Loucy (cell line): ENCODE results near the gene PRTFDC1.

Source experiments
- H2AFZ ChIP-seq: fragments of 200-600 bp; sonication (generic); 2 replicates; pipeline ENCODE4 v1.6.0; 2016; ENCODE audit warnings: antibody characterized with exemption, mild to moderate bottlenecking, low read length, moderate library complexity
- H3F3A ChIP-seq: fragments of 200-600 bp; 2 replicates; pipeline ENCODE4 v1.6.0; 2016; ENCODE audit warnings: antibody characterized with exemption, low read depth, mild to moderate bottlenecking
- H3K27me3 ChIP-seq: fragments of 200-600 bp; sonication (generic); 2 replicates; pipeline ENCODE4 v1.6.1; 2014; ENCODE audit warnings: low read length, mild to moderate bottlenecking; ENCODE audit not compliant: insufficient read depth, poor library complexity, severe bottlenecking
- H3K36me3 ChIP-seq: fragments of 200-600 bp; sonication (generic); 2 replicates; pipeline ENCODE4 v1.6.1; 2016; ENCODE audit warnings: low read length; ENCODE audit not compliant: insufficient read depth
- H3K4me1 ChIP-seq: fragments of 200-600 bp; sonication (generic); 2 replicates; pipeline ENCODE4 v1.5.1; 2014; ENCODE audit warnings: low read length, mild to moderate bottlenecking; ENCODE audit not compliant: insufficient read depth, poor library complexity, severe bottlenecking
- H3K4me2 ChIP-seq: fragments of 200-600 bp; sonication (generic); 2 replicates; pipeline ENCODE4 v1.6.0; 2014; ENCODE audit warnings: antibody characterized with exemption, low read length, low read depth, mild to moderate bottlenecking; ENCODE audit not compliant: poor library complexity, severe bottlenecking
- H3K4me3 ChIP-seq: fragments of 200-600 bp; sonication (generic); 2 replicates; pipeline ENCODE4 v1.5.1; 2014; ENCODE audit warnings: low read length, mild to moderate bottlenecking, mixed read lengths; ENCODE audit not compliant: poor library complexity, severe bottlenecking
- H3K79me2 ChIP-seq: fragments of 200-600 bp; sonication (generic); 2 replicates; pipeline ENCODE4 v1.6.1; 2014; ENCODE audit warnings: low read length; ENCODE audit not compliant: insufficient read depth
- H3K9ac ChIP-seq: fragments of 200-600 bp; sonication (generic); 2 replicates; pipeline ENCODE4 v1.6.0; 2014; ENCODE audit warnings: mild to moderate bottlenecking, low read depth, low read length, moderate library complexity; ENCODE audit not compliant: poor library complexity, severe bottlenecking
- H3K9me2 ChIP-seq: fragments of 200-600 bp; sonication (generic); replicated peaks from 2 replicates; pipeline ENCODE4 v1.6.1; 2016; ENCODE audit warnings: low read depth, low read length, mixed read lengths
- H3K9me3 ChIP-seq: fragments of 200-600 bp; sonication (generic); 2 replicates; pipeline ENCODE4 v1.6.1; 2014; ENCODE audit warnings: mild to moderate bottlenecking, antibody characterized with exemption, low read length, low read depth; ENCODE audit not compliant: insufficient read depth
- H4K20me1 ChIP-seq: fragments of 200-600 bp; sonication (generic); 2 replicates; pipeline ENCODE4 v1.6.0; 2014; ENCODE audit warnings: antibody characterized with exemption, low read length, mild to moderate bottlenecking; ENCODE audit not compliant: insufficient read depth, poor library complexity, severe bottlenecking
- EZH2phosphoT487 ChIP-seq: fragments of 200-600 bp; IDR thresholded peaks from 2 replicates; pipeline ENCODE4 v1.6.1; 2018; ENCODE audit warnings: antibody characterized with exemption, mild to moderate bottlenecking, moderate library complexity, borderline replicate concordance
- TF ChIP-seq, protein P1 (sequence below): fragments of 200-600 bp; sonication (generic); conservative IDR thresholded peaks from 2 replicates; pipeline ENCODE4 v1.5.1; 2014; ENCODE audit warnings: mild to moderate bottlenecking, antibody characterized with exemption, low read length

Gene PRTFDC1

DNA sequence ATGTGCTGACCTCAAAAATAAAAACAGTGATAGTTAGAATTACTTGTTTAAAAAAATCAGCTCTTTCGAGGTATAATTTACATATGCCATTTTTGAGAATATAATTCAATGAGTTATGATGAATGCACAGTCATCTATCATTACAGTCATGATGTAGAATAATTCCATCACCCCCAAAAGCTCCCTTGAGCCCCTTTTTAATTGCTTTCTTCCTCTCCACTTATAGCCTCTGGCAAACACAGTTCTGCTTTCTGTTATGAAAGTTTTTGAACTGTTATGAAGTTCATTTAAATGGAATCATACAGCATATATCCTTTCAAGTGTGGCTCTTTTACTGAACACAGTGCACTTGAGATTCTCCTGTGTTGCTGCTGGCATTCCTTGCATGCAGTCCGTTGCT, 41.4 kb downstream of the PRTFDC1 start:
- H3K9ac ChIP-seq, result no peak overlapping the region
- no peak overlapping the region for H2AFZ ChIP-seq
- no peaks in the 10 kb centered on the region for H4K20me1 ChIP-seq
- no peak overlapping the region for H3K4me2 ChIP-seq
- TF ChIP-seq EZH2phosphoT487, result no peak
- TF ChIP-seq, protein P1, sequence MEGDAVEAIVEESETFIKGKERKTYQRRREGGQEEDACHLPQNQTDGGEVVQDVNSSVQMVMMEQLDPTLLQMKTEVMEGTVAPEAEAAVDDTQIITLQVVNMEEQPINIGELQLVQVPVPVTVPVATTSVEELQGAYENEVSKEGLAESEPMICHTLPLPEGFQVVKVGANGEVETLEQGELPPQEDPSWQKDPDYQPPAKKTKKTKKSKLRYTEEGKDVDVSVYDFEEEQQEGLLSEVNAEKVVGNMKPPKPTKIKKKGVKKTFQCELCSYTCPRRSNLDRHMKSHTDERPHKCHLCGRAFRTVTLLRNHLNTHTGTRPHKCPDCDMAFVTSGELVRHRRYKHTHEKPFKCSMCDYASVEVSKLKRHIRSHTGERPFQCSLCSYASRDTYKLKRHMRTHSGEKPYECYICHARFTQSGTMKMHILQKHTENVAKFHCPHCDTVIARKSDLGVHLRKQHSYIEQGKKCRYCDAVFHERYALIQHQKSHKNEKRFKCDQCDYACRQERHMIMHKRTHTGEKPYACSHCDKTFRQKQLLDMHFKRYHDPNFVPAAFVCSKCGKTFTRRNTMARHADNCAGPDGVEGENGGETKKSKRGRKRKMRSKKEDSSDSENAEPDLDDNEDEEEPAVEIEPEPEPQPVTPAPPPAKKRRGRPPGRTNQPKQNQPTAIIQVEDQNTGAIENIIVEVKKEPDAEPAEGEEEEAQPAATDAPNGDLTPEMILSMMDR, result no peak
- no peaks in the 10 kb centered on the region for H3K4me1 ChIP-seq
- no peaks in the 10 kb centered on the region for H3F3A ChIP-seq
- no peaks in the 10 kb centered on the region for H3K27me3 ChIP-seq
- no peaks in the 10 kb centered on the region for H3K79me2 ChIP-seq
- H3K36me3 ChIP-seq, result no peaks in the 10 kb centered on the region
- H3K9me3 ChIP-seq, result no peaks in the 10 kb centered on the region
- H3K4me3 ChIP-seq, result no peak overlapping the region
- no peaks in the 10 kb centered on the region for H3K9me2 ChIP-seq

DNA sequence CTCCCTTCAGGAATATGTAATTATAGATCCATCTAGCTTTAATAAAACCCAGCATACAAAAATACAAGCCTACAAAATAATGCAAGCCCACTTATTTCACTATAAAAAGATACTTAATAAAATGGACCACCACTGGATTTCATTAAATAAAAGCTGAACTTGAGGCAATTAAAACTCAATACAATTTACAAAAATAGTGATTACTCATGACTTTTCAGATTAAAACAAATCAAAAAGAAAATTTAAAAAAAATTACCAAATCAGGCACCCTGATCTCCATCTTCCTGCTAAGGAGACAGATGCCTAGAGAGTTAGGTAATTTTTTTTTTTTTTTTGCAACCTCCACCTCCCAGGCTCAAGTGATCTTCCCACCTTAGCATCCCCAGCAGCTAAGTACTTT, 41.8 kb downstream of the PRTFDC1 start:
- Histone ChIP-seq H3K36me3 (no peaks in the 10 kb centered on the region), H3K9me2 (no peaks in the 10 kb centered on the region), H3K4me3 (no peak overlapping the region), H3K4me2 (no peak overlapping the region), H3K9me3 (no peaks in the 10 kb centered on the region), H3K79me2 (no peaks in the 10 kb centered on the region), H3K27me3 (no peaks in the 10 kb centered on the region), H3F3A (no peaks in the 10 kb centered on the region), H4K20me1 (no peaks in the 10 kb centered on the region), H3K9ac (no peak overlapping the region), H3K4me1 (no peaks in the 10 kb centered on the region), H2AFZ (no peak overlapping the region)
- TF ChIP-seq EZH2phosphoT487, result no peak
- TF ChIP-seq, protein P1, result no peak

DNA sequence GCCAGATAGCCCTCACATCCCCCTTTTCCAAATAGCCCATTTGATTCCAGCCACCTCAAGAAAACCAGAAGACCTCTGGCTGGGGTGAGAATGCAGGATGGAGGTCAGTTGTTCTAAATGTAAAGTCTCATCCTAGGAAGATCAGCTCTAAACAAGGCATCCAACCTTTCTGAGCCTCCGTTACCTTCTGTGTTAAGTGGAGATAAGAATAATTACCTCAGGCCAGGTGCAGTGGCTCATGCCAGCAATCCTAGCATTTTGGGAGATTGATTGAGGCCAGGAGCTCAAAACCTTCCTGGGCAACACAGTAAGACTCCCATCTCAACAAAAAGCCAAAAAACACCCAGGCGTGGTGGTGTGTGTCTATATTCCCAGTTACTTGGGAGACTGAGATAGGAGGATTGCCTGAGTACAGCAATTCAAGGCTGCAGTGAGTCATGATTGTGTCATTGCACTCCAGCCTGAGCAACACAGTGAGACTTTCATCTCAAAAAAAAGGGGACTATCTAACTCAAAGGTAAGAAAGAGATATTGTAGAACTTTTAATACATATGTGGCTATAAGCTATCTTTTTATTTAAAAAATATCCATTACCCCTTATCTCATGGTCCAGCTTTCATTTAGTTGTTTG, 43.5 kb downstream of the PRTFDC1 start:
- H3K36me3 ChIP-seq, result no peaks in the 10 kb centered on the region
- H2AFZ ChIP-seq, result no peak overlapping the region
- no peak overlapping the region for H3K4me3 ChIP-seq
- no peaks in the 10 kb centered on the region for H3K9me3 ChIP-seq
- no peak for TF ChIP-seq EZH2phosphoT487
- TF ChIP-seq, protein P1, result no peak
- no peaks in the 10 kb centered on the region for H3K9me2 ChIP-seq
- H3K9ac ChIP-seq, result no peak overlapping the region
- H3F3A ChIP-seq, result no peaks in the 10 kb centered on the region
- H3K4me1 ChIP-seq, result no peaks in the 10 kb centered on the region
- no peaks in the 10 kb centered on the region for H3K79me2 ChIP-seq
- H3K4me2 ChIP-seq, result no peak overlapping the region
- no peaks in the 10 kb centered on the region for H3K27me3 ChIP-seq
- no peaks in the 10 kb centered on the region for H4K20me1 ChIP-seq
